Esophagus muscularis mucosa (tissue), 4 donors: Measurements from ENCODE around the gene CLEC4G. TPM values are rescaled to one million over a fixed set of nuclear protein-coding genes. Genes with fewer than 3 reads are reported as not detected.

Experiments used
- DNase-seq: peaks from one replicate; pipeline ENCODE4 v3.0.0-alpha.2; 2017; ENCODE audit errors: extremely low spot score
- H3K27ac ChIP-seq, 4 donors: fragments of 200-600 bp; sonication (generic); replicated peaks in 1 of 4; 1 replicate in 3 of 4; 2 replicates in 1 of 4; pipeline ENCODE4 v1.5.1; 2016 to 2019; ENCODE audit warnings: mild to moderate bottlenecking in 1 of 4
- H3K27me3 ChIP-seq, 4 donors: fragments of 200-600 bp; sonication (generic); one replicate each; pipeline versions ENCODE4 v1.5.1 to v1.6.0; 2016 to 2019
- H3K36me3 ChIP-seq, 4 donors: fragments of 200-600 bp; sonication (generic); one replicate each; pipeline ENCODE4 v1.5.1; 2016 to 2019
- H3K4me1 ChIP-seq, 4 donors: fragments of 200-600 bp; sonication (generic); one replicate each; pipeline ENCODE4 v1.5.1; 2016 to 2019
- H3K4me3 ChIP-seq, 4 donors: fragments of 200-600 bp; sonication (generic); 1 replicate in 2 of 4; 2 replicates in 2 of 4; pipeline ENCODE4 v1.5.1; 2016 to 2019; ENCODE audit warnings: mild to moderate bottlenecking in 4 of 4, moderate library complexity in 1 of 4
- H3K9me3 ChIP-seq, 4 donors: fragments of 200-600 bp; sonication (generic); 1 replicate in 3 of 4; 2 replicates in 1 of 4; pipeline ENCODE4 v1.5.1; 2016 to 2019
- EP300 ChIP-seq: sonication (generic); formaldehyde crosslinking; IDR thresholded peaks from one replicate; pipeline ENCODE4 v1.6.1; 2017; ENCODE audit warnings: antibody characterized with exemption
- POLR2A ChIP-seq: fragments of 450-650 bp; IDR thresholded peaks from one replicate; pipeline ENCODE4 v1.6.1; 2017; ENCODE audit warnings: antibody characterized with exemption, moderate library complexity, mild to moderate bottlenecking, low read depth
- POLR2AphosphoS5 ChIP-seq, 2 donors: sonication (generic); formaldehyde crosslinking; IDR thresholded peaks; one replicate each; pipeline ENCODE4 v1.6.1; 2017; ENCODE audit warnings: antibody characterized with exemption in 2 of 2
- WGBS: methylation state at CpG from one replicate; pipeline ENCODE4 v1.1.5; 2018; 5-methylcytosine and 5-hydroxymethylcytosine counted together
- intact Hi-C: fragments of 100-400 bp; cut with DNase I; formaldehyde crosslinking; loops from one replicate; pipeline ENCODE4 v1.15.1; 2023
- total RNA-seq, 4 donors: library from RNA; depleted of rRNA; stranded (reverse); fragments of >200 nt; gene quantifications; one replicate each; pipeline versions ENCODE4 v1.1.0 to v1.2.1, GENCODE V29; 2016
- TF ChIP-seq, protein P1 (sequence below), 3 experiments: fragments of 200-600 bp in 2 of 3; fragments of 450-650 bp in 1 of 3; sonication (generic) in 2 of 3; IDR thresholded peaks; one replicate each; pipeline ENCODE4 v1.5.1; 2017 to 2019; ENCODE audit warnings: antibody characterized with exemption in 3 of 3, mild to moderate bottlenecking in 2 of 3, moderate library complexity in 1 of 3

The CLEC4G gene
- total RNA-seq, 4 donors from 2014 or later = 0.75 to 2.5 (median 1.8) TPM

DNA sequence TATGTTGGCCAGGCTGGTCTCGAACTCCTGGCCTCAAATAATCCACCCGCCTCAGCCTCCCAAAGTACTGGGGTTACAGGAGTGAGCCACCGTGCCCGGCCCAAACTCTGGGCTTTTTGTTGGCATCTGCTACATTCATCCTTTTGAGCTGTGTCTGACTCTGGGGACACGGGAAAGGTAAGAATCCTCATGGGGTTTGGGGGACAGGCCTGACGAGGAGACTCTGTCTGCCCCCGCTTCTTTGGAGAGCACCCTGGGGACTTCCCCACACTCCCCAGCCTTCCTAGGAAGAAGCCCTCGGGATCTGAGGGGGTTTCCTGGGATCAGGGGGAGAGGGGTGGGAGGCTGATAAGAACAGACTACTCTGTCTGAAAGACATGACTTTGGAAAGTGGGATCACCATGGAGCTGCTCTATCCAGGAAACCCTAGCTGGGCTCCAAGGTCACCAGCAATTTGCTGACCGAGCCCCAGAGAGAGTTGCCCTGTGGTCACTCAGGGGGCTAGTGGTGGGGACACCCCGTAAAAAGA is 21.9 kb downstream of the CLEC4G start:
- Histone ChIP-seq H3K27ac (no peak overlapping the region), H3K4me3 (no peak overlapping the region), H3K9me3 (no peaks in the 10 kb centered on the region), H3K4me1 (no peaks in the 10 kb centered on the region), H3K36me3 (no peaks in the 10 kb centered on the region), H3K27me3 (peaks cover 0 to 25% (median 0%) of the 10 kb centered on the region in 4 donors)
- intact Hi-C loops = no loop called here
- no peak for DNase-seq
- no peak for TF ChIP-seq POLR2A
- no peak for TF ChIP-seq EP300
- no peak for TF ChIP-seq POLR2AphosphoS5 (IDR thresholded peaks at IDR 0.05)
- TF ChIP-seq, protein P1, sequence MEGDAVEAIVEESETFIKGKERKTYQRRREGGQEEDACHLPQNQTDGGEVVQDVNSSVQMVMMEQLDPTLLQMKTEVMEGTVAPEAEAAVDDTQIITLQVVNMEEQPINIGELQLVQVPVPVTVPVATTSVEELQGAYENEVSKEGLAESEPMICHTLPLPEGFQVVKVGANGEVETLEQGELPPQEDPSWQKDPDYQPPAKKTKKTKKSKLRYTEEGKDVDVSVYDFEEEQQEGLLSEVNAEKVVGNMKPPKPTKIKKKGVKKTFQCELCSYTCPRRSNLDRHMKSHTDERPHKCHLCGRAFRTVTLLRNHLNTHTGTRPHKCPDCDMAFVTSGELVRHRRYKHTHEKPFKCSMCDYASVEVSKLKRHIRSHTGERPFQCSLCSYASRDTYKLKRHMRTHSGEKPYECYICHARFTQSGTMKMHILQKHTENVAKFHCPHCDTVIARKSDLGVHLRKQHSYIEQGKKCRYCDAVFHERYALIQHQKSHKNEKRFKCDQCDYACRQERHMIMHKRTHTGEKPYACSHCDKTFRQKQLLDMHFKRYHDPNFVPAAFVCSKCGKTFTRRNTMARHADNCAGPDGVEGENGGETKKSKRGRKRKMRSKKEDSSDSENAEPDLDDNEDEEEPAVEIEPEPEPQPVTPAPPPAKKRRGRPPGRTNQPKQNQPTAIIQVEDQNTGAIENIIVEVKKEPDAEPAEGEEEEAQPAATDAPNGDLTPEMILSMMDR (IDR thresholded peaks at IDR 0.05) = no peak
- WGBS = 76% methylated on average over 10 of the region's 10 CpGs

DNA sequence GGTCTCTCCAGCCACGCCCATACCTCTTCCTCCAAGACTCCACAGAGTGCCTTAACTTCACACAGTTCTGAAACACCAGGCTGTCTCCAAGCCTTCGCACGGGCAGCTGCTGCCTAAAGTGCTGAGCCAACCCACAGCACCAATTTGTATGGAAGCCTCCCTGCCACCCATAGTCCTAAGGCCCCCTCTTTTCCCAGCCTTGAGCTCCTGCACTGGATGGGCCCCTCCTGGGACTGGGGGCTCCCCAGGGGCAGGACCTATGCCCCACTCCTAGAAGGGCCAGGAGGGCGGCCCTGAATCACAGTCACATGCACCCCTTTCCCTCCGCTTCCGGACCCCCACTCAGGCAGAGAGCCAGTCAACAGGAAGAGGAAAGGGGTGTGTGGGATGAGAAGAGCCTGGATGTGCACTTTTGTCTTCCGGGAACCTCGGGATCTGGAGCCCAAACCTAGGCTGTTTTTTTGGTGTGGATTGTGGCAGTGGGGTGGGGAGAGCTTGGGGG is 24.9 kb downstream of the CLEC4G start:
- TF ChIP-seq, protein P1 (IDR thresholded peaks at IDR 0.05) = no peak
- H3K9me3 ChIP-seq = no peaks in the 10 kb centered on the region
- DNase-seq = no peak
- 64% methylated on average over 6 of the region's 8 CpGs for WGBS
- H3K4me1 ChIP-seq = no peaks in the 10 kb centered on the region
- no peaks in the 10 kb centered on the region for H3K36me3 ChIP-seq
- H3K27ac ChIP-seq = peak overlapping the region in 2 of 4 donors; percentile 14
- intact Hi-C loops = no loop called here
- no peak overlapping the region for H3K4me3 ChIP-seq
- H3K27me3 ChIP-seq = peaks cover 0 to 46% (median 0%) of the 10 kb centered on the region in 4 donors

DNA sequence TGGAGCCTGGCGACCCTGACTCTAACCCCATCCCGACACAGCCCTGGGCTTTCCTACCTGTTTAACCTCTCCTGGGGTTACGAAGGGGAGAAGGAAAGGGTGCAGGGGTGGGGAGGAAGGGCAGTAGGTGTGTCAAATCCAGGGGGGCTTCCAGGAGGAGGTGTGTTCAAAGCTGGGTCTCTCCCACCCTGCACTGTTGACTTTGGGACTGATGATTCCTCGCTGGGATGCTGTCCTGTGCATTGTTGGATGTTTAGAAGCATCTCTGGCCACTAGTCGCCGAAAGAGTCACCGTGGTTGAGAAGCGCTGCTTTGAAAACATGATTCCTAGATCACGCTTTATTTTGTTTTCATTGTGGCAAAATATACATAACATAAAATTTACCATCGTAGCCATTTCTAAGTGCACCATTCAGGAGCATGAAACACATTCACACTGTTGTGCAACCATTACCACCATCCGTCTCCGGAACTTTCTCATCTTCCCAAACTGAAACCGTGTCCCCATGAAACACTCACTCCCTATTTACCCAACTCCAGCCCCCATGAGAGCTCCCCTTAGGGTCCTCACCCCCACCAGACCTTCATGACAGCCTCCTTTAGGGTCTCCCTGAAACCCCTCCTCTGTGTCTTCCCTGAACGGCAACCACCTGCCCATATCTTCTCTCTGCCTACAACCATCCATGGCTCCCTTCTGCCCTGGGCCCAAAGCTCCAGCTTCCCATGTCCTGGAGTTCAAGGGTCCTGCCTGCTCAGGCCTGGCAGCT is 25.5 kb downstream of the CLEC4G start:
- H3K27me3 ChIP-seq = peaks cover 0 to 53% (median 0%) of the 10 kb centered on the region in 4 donors
- no peak for TF ChIP-seq EP300
- WGBS = 68% methylated on average over 14 of the region's 14 CpGs
- no peaks in the 10 kb centered on the region for H3K4me1 ChIP-seq
- H3K27ac ChIP-seq = peak overlapping the region in 2 of 4 donors; percentile 14
- DNase-seq = no peak
- no peaks in the 10 kb centered on the region for H3K36me3 ChIP-seq
- H3K4me3 ChIP-seq = no peak overlapping the region
- no peaks in the 10 kb centered on the region for H3K9me3 ChIP-seq
- intact Hi-C loops = no loop called here

DNA sequence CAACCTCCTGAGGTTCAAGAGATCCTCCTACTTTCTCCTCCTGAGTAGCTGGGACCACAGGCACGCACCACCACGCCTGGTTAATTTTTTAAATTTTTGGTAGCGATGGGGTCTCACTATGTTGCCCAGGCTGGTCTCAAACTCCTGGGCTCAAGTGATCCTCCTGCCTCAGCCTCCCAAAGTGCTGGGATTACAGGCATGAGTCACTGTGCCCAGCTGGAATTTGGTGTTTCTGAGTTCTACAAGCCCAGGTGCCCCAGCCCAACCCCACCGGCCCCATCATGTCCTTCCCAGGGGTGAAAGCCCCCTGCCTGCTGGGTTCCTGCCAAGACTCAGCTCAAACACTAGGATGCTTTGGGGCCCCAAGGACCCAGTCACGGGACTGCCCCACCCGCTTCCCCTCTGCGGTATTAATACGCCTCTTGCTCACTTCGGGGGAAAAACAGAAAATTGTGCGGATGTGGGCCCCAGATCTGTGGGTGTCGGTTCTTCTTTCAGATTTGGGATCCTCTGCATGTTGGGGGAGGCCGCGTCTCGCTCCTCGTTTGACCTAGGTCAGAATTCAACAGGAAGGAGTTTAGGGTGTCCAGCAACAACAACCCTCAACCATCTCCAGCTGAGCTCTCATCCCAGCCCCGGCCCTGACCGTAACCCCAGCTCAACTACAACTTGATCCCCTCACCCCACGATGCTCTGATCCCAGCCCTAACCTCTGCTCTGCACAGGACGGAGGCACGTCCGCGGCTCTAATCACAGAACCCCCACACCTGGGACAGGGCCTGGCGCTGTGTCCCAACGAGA is 26.3 kb downstream of the CLEC4G start:
- peaks cover 0 to 57% (median 0%) of the 10 kb centered on the region in 4 donors for H3K27me3 ChIP-seq
- H3K4me1 ChIP-seq = no peaks in the 10 kb centered on the region
- H3K27ac ChIP-seq = no peak overlapping the region
- 56% methylated on average over 23 of the region's 24 CpGs for WGBS
- H3K36me3 ChIP-seq = no peaks in the 10 kb centered on the region
- H3K9me3 ChIP-seq = no peaks in the 10 kb centered on the region
- H3K4me3 ChIP-seq = no peak overlapping the region
- no peak for DNase-seq
- intact Hi-C loops = no loop called here
- TF ChIP-seq, protein P1 (IDR thresholded peaks at IDR 0.05) = no peak
- no peak for TF ChIP-seq EP300
- TF ChIP-seq POLR2A = no peak
- TF ChIP-seq POLR2AphosphoS5 (IDR thresholded peaks at IDR 0.05) = no peak
